ENCODE results near the gene TFAP2D.

- no peak for TF ChIP-seq CTCF (IDR thresholded peaks at IDR 0.05; ENCODE audit: low read length)
- TF ChIP-seq EZH2 (IDR thresholded peaks at IDR 0.05; ENCODE audit: borderline replicate concordance, low read length), result no peak
Observed at GRCh38 chr6:50691814-50692495, 21.4 kb upstream of the TFAP2D start.

All from OCI-LY1 (cell line).